IMR-90 (cell line): ENCODE results near the gene TNFRSF14. TPM values are rescaled to one million over a fixed set of nuclear protein-coding genes. Genes with fewer than 3 reads are reported as not detected.
A peak's percentile ranks its signal among the peaks of the same experiment; 100 is the strongest.

Source experiments
- ATAC-seq: fragments of 200-7000 bp; cut with Tn5 transposase; 2 replicates; pipeline ENCODE4 v1.9.1; 2020; ENCODE audit warnings: low read depth, mild to moderate bottlenecking, moderate library complexity
- BruUV-seq: library from RNA; stranded (reverse); fragments of 400-500 nt; replicated peaks from 2 replicates; lab custom pipeline; 2021; lab: Mats Ljungman, UMichigan
- CTCF ChIA-PET: fragments of 300-600 bp; formaldehyde crosslinking; extraction: SDS; loops from one replicate; lab custom pipeline; 2021; ENCODE audit warnings: antibody characterized with exemption; lab: Yijun Ruan, JAX
- POLR2A ChIA-PET: fragments of 300-600 bp; sonication (Branson Sonifier 250); formaldehyde crosslinking; loops from one replicate; lab custom pipeline; 2022; ENCODE audit warnings: antibody characterized with exemption; ENCODE audit not compliant: unreplicated experiment; lab: Charles Lee
- DNase-seq: peaks from one replicate; pipeline ENCODE4 v3.0.0; 2013
- H2AFZ ChIP-seq: replicated peaks from 2 replicates; pipeline ENCODE3; 2013; ENCODE audit warnings: low read length, mild to moderate bottlenecking; ENCODE audit not compliant: poor library complexity
- H2AK5ac ChIP-seq: 2 replicates; pipeline ENCODE4 v1.6.1; 2013; ENCODE audit warnings: low read depth, low read length, inconsistent platforms
- H2AK9ac ChIP-seq: replicated peaks from 2 replicates; pipeline ENCODE3; 2013; ENCODE audit warnings: mild to moderate bottlenecking, low read depth, low read length, moderate library complexity; ENCODE audit not compliant: poor library complexity
- H2BK120ac ChIP-seq: 2 replicates; pipeline ENCODE4 v1.6.1; 2013; ENCODE audit warnings: low read depth, low read length, inconsistent platforms
- H2BK15ac ChIP-seq: 3 replicates; pipeline ENCODE4 v1.6.1; 2013; ENCODE audit warnings: low read depth, low read length, inconsistent platforms
- H2BK20ac ChIP-seq: 2 replicates; pipeline ENCODE4 v1.6.1; 2013; ENCODE audit warnings: low read depth, mild to moderate bottlenecking, inconsistent platforms, low read length, moderate library complexity
- H2BK5ac ChIP-seq: 2 replicates; pipeline ENCODE4 v1.6.1; 2013; ENCODE audit warnings: mild to moderate bottlenecking, low read depth, low read length, inconsistent platforms; ENCODE audit not compliant: poor library complexity, severe bottlenecking
- H3K14ac ChIP-seq: replicated peaks from 2 replicates; pipeline ENCODE4 v1.6.1; 2013; ENCODE audit warnings: low read depth, low read length, inconsistent platforms
- H3K18ac ChIP-seq: 2 replicates; pipeline ENCODE4 v1.6.1; 2013; ENCODE audit warnings: low read depth, low read length, control low read depth
- H3K23ac ChIP-seq: 2 replicates; pipeline ENCODE4 v1.6.1; 2013; ENCODE audit warnings: low read depth, low read length, inconsistent platforms
- H3K27ac ChIP-seq: 2 replicates; pipeline ENCODE4 v1.5.1; 2013; ENCODE audit warnings: mild to moderate bottlenecking, control low read depth, low read length; ENCODE audit not compliant: insufficient read depth
- H3K27me3 ChIP-seq: 2 replicates; pipeline ENCODE4 v1.6.1; 2013; ENCODE audit warnings: low read length; ENCODE audit not compliant: control insufficient read depth, insufficient read depth
- H3K36me3 ChIP-seq: 2 replicates; pipeline ENCODE4 v1.6.1; 2013; ENCODE audit warnings: low read length, mixed read lengths; ENCODE audit not compliant: control insufficient read depth, insufficient read depth
- H3K4ac ChIP-seq: 2 replicates; pipeline ENCODE4 v1.6.1; 2013; ENCODE audit warnings: low read depth, low read length, inconsistent platforms
- H3K4me1 ChIP-seq: 2 replicates; pipeline ENCODE4 v1.6.1; 2013; ENCODE audit warnings: low read length, mixed read lengths; ENCODE audit not compliant: control insufficient read depth, insufficient read depth
- H3K4me2 ChIP-seq: 2 replicates; pipeline ENCODE4 v1.6.1; 2013; ENCODE audit warnings: low read depth, mild to moderate bottlenecking, control low read depth, low read length, moderate library complexity
- H3K4me3 ChIP-seq: 2 replicates; pipeline ENCODE4 v1.5.1; 2013; ENCODE audit warnings: low read depth, mild to moderate bottlenecking, control low read depth, low read length, moderate library complexity; ENCODE audit not compliant: insufficient read depth
- H3K56ac ChIP-seq: 2 replicates; pipeline ENCODE4 v1.6.1; 2013; ENCODE audit warnings: low read length, inconsistent platforms; ENCODE audit not compliant: insufficient read depth; ENCODE audit errors: extremely low read depth
- H3K79me1 ChIP-seq, 2 experiments: 2 replicates each; pipeline ENCODE4 v1.6.1; 2013; ENCODE audit warnings: low read length in 2 of 2, inconsistent platforms in 1 of 2, low read depth in 1 of 2
- H3K9ac ChIP-seq: 2 replicates; pipeline ENCODE4 v1.6.1; 2013; ENCODE audit warnings: low read depth, low read length, control low read depth
- H3K9me1 ChIP-seq: 2 replicates; pipeline ENCODE4 v1.6.1; 2013; ENCODE audit warnings: low read length, inconsistent platforms; ENCODE audit not compliant: insufficient read depth
- H3K9me3 ChIP-seq: 2 replicates; pipeline ENCODE4 v1.6.1; 2013; ENCODE audit warnings: low read length; ENCODE audit not compliant: control insufficient read depth, insufficient read depth
- H4K20me1 ChIP-seq: 2 replicates; pipeline ENCODE4 v1.6.1; 2013; ENCODE audit warnings: low read length, inconsistent platforms; ENCODE audit not compliant: insufficient read depth
- H4K5ac ChIP-seq: 2 replicates; pipeline ENCODE4 v1.6.1; 2013; ENCODE audit warnings: mild to moderate bottlenecking, low read depth, low read length, control low read depth
- H4K8ac ChIP-seq, 2 experiments: 2 replicates each; pipeline ENCODE4 v1.6.1; 2013; ENCODE audit warnings: low read depth in 2 of 2, low read length in 2 of 2, control low read depth in 1 of 2, inconsistent platforms in 1 of 2
- H4K91ac ChIP-seq: 2 replicates; pipeline ENCODE4 v1.6.1; 2013; ENCODE audit warnings: low read depth, low read length, inconsistent platforms; ENCODE audit not compliant: insufficient read depth
- CEBPB ChIP-seq: IDR thresholded peaks from 2 replicates; pipeline ENCODE4 v1.6.1; 2012; ENCODE audit warnings: low read depth, low read length, improper control_type of control experiment
- CHD1 ChIP-seq: IDR thresholded peaks from 2 replicates; pipeline ENCODE4 v1.6.1; 2012; ENCODE audit warnings: low read depth, low read length, improper control_type of control experiment
- FOS ChIP-seq: fragments of 150-350 bp; IDR thresholded peaks from 2 replicates; pipeline ENCODE4 v1.6.1; 2016; ENCODE audit warnings: low read depth, low read length
- MAZ ChIP-seq: IDR thresholded peaks from 2 replicates; pipeline ENCODE4 v1.6.1; 2012; ENCODE audit warnings: low read depth, mild to moderate bottlenecking, low read length, improper control_type of control experiment, moderate library complexity, borderline replicate concordance
- NFE2L2 ChIP-seq: fragments of 150-350 bp; IDR thresholded peaks from 2 replicates; pipeline ENCODE4 v1.6.1; 2016; ENCODE audit warnings: low read depth, mild to moderate bottlenecking, low read length
- POLR2A ChIP-seq: IDR thresholded peaks from 2 replicates; pipeline ENCODE4 v1.6.1; 2012; ENCODE audit warnings: mild to moderate bottlenecking, low read depth, low read length
- RAD21 ChIP-seq: IDR thresholded peaks from 2 replicates; pipeline ENCODE4 v1.6.1; 2012; ENCODE audit warnings: low read length, improper control_type of control experiment
- RCOR1 ChIP-seq: IDR thresholded peaks from 2 replicates; pipeline ENCODE4 v1.6.1; 2012; ENCODE audit warnings: mild to moderate bottlenecking, low read length, improper control_type of control experiment; ENCODE audit not compliant: insufficient replicate concordance
- USF2 ChIP-seq: fragments of 150-350 bp; IDR thresholded peaks from 2 replicates; pipeline ENCODE4 v1.6.1; 2017; ENCODE audit warnings: mild to moderate bottlenecking, antibody characterized with exemption, low read length, low read depth
- WGBS, 2 experiments: methylation state at CpG; one replicate each; pipeline versions ENCODE4 v1.1.5 to v1.1.7; 2013; ENCODE audit warnings: missing lambda C conversion rate in 2 of 2; ENCODE audit not compliant: insufficient read length in 1 of 2; ENCODE audit errors: extremely low coverage in 2 of 2; 5-methylcytosine and 5-hydroxymethylcytosine counted together
- dilution Hi-C: fragments of 300-500 bp; cut with HindIII; formaldehyde crosslinking; loops from one replicate; pipeline ENCODE4 v1.14.3; 2018; ENCODE audit warnings: low sequenced_read_pairs; ENCODE audit not compliant: unreplicated experiment
- in situ Hi-C: fragments of 300-500 bp; cut with MboI; formaldehyde crosslinking; loops from 3 replicates; pipeline ENCODE4 v1.14.3; 2019; ENCODE audit warnings: low sequenced_read_pairs, inconsistent platforms, mixed read lengths
- intact Hi-C: fragments of 100-400 bp; cut with micrococcal nuclease; formaldehyde crosslinking; loops from 2 replicates; pipeline ENCODE4 v1.10.0; 2022
- polyA plus RNA-seq, 3 experiments: library from polyadenylated mRNA; depleted of rRNA; stranded (reverse); fragments of >200 nt; gene quantifications; 2 replicates each; pipeline ENCODE4 v1.2.3, GENCODE V29; 2012; ENCODE audit warnings: low replicate concordance in 1 of 3
- total RNA-seq: library from RNA; depleted of rRNA; stranded (reverse); fragments of >200 nt; gene quantifications from 2 replicates; pipeline ENCODE4 v1.2.3, GENCODE V29; 2012
- TF ChIP-seq, protein P1 (sequence below): fragments of 150-350 bp; IDR thresholded peaks from 2 replicates; pipeline ENCODE4 v1.6.1; 2016; ENCODE audit warnings: low read depth, mild to moderate bottlenecking, low read length, moderate library complexity, borderline replicate concordance

TNFRSF14 gene
- total and polyA plus RNA-seq, 2 of the 4 experiments (the other 2 are of a cell fraction) = 1.3 to 4.2 TPM

DNA sequence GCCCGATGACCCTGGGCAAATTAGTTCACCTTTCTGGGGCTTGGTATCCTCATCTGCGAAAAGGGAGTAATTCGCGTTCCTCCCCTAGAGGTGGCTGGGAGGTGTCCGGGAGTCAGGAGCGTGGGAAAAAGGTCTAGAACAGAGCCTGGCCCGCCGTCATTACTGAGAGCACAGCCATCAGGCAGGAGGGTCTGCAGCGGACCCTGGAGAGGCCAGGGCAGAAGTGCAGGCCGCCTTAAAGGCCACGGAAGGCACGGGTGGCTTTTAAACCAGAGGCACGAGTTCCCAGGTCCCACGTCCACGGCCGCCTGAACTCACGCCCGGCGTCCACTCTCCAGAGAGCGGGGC lies 30.6 kb upstream of the TNFRSF14 start:
- no peak overlapping the region for H2BK20ac ChIP-seq
- H3K18ac ChIP-seq = no peak overlapping the region
- peak overlapping the region; percentile 72 for H3K14ac ChIP-seq
- H3K56ac ChIP-seq = peak overlapping the region; percentile 69
- peak overlapping the region; percentile 99 for H3K4me3 ChIP-seq
- DNase-seq = no peak
- H3K27ac ChIP-seq = peak overlapping the region; percentile 92
- H3K9me3 ChIP-seq = no peaks in the 10 kb centered on the region
- dilution Hi-C loops = no loop called here
- peaks cover 7 to 42% of the 10 kb centered on the region in 2 experiments for H3K79me1 ChIP-seq
- POLR2A ChIA-PET = no interaction called here
- peaks cover 15% of the 10 kb centered on the region; the same call in 1 of the 2 replicates for H3K27me3 ChIP-seq
- H2BK5ac ChIP-seq = peak overlapping the region; percentile 53
- intact Hi-C loops = loop anchor here (5.0 kb wide), 1 partner anchor 113 kb away; the partner anchor contains the start of gene PEX10
- CTCF ChIA-PET = no interaction called here
- H2BK120ac ChIP-seq = peak overlapping the region; percentile 57
- peaks cover 10% of the 10 kb centered on the region for H3K36me3 ChIP-seq
- no TSS peak for BruUV-seq
- H3K4me1 ChIP-seq = peaks cover 25% of the 10 kb centered on the region
- peaks cover 13% of the 10 kb centered on the region for H3K9me1 ChIP-seq
- peak overlapping the region; percentile 83 for H3K4ac ChIP-seq
- peak overlapping the region; percentile 88 for H2AFZ ChIP-seq
- H4K8ac ChIP-seq = peak overlapping the region; percentile 75 to 81; a peak in 3 of 4 replicates
- peaks cover 47% of the 10 kb centered on the region for H4K20me1 ChIP-seq
- H2AK5ac ChIP-seq = peak overlapping the region; percentile 89
- H2AK9ac ChIP-seq = peak overlapping the region; percentile 92
- in situ Hi-C loops = loop anchor here (25.0 kb wide), 1 partner anchor 338 kb away; the partner anchor contains the start of gene FAAP20
- peak overlapping the region; percentile 23; the same call in 1 of the 2 replicates for H4K5ac ChIP-seq
- WGBS, 2 experiments = 7% methylated on average over 13 of the region's 20 CpGs; no CpG with 5 or more reads in 1 of the 2 experiments
- H3K23ac ChIP-seq = peak overlapping the region; percentile 60; the same call in 1 of the 2 replicates
- no peak for ATAC-seq
- H2BK15ac ChIP-seq = no peak overlapping the region
- peak overlapping the region; percentile 90 for H3K9ac ChIP-seq
- H4K91ac ChIP-seq = peak overlapping the region; percentile 68
- TF ChIP-seq CHD1 (no peak), MAZ (no peak; the same call in 1 of the 2 replicates), POLR2A (no peak), USF2 (no peak), RAD21 (no peak), CEBPB (no peak), RCOR1 (no peak), FOS (no peak), NFE2L2 (no peak)
- TF ChIP-seq, protein P1, sequence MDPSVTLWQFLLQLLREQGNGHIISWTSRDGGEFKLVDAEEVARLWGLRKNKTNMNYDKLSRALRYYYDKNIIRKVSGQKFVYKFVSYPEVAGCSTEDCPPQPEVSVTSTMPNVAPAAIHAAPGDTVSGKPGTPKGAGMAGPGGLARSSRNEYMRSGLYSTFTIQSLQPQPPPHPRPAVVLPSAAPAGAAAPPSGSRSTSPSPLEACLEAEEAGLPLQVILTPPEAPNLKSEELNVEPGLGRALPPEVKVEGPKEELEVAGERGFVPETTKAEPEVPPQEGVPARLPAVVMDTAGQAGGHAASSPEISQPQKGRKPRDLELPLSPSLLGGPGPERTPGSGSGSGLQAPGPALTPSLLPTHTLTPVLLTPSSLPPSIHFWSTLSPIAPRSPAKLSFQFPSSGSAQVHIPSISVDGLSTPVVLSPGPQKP = no peak
- peak overlapping the region; percentile 95 for H3K4me2 ChIP-seq
